GM18858 (cell line): ENCODE data around the gene CDC42SE2.

Experiments
- ATAC-seq: cut with Tn5 transposase; IDR thresholded peaks from one replicate; pipeline ENCODE4 v1.9.1; 2021; ENCODE audit not compliant: unreplicated experiment

Gene CDC42SE2, protein sequence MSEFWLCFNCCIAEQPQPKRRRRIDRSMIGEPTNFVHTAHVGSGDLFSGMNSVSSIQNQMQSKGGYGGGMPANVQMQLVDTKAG

DNA sequence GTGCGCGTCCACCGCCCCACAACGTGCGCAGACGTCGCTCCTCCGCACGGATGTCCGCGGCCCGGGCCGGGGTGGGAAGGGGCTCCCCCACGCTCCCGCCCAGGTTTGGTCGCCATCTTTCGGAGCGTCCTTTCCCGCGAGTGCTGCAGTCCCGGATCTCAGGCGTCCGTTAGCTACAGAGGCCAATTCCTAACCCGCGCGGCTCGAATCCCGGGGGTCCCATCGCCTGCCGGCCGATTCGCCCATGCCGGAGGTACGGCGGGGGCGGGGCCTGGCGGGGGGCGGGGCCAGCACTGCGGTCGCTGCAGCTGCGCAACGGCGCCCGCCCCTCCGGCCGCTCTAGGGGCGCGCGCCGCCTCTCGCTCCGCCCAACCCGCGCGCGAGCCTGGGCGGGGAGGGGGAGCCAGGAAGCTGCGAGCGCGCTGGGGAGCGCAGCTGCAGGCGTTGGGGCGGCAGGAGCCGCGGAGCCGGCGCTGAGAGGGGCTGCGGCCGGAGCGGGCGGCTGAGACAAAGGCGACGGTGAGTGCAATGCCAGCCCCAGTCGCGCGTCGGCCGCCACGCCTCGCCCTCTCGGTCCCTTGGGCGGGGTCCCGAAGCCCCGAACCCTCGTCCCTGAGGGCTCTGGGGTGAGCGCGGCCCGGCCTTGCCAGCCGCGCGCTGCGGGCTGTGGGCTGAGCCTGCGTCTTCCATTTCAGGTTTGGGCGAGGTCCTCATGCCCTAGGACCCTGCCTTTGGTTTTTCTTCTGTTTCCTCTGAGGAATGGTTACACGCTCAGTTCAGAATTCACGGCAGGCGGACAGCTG, at the start of gene CDC42SE2:
TSS of gene CDC42SE2 (plus strand) at position 406 of the 803 bp plus-strand sequence. CDS start 95,441 bp downstream, outside the sequence.
- ATAC-seq, result peak; percentile 72

- ATAC-seq, result no peak
These were observed 49.1 kb upstream of the CDC42SE2 start for GRCh38 chr5:131214609-131215227.

GRCh38 chr5:131217791-131218190, 46.1 kb upstream of the CDC42SE2 start:
- no peak for ATAC-seq

- ATAC-seq, result no peak
These were observed 45.5 kb upstream of the CDC42SE2 start for GRCh38 chr5:131218392-131218791.

DNA sequence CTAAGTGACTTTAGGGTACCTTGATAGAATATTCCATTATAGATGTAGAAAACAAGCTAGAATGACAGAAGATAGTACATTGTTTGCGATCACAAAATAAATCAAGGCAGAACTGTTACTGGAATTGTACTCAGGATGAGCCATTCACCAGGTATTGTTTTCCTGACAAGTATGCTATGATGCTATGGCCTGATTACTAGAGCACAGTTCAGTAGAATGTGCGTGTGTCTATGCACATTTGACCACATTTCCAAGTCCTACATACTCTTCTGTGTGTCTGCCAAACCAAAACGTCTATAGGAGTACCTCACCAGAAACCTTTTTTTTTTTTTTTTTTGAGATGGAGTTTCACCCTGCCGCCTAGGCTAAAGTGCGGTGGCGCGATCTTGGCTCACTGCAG, 43.3 kb upstream of the CDC42SE2 start:
- no peak for ATAC-seq

DNA sequence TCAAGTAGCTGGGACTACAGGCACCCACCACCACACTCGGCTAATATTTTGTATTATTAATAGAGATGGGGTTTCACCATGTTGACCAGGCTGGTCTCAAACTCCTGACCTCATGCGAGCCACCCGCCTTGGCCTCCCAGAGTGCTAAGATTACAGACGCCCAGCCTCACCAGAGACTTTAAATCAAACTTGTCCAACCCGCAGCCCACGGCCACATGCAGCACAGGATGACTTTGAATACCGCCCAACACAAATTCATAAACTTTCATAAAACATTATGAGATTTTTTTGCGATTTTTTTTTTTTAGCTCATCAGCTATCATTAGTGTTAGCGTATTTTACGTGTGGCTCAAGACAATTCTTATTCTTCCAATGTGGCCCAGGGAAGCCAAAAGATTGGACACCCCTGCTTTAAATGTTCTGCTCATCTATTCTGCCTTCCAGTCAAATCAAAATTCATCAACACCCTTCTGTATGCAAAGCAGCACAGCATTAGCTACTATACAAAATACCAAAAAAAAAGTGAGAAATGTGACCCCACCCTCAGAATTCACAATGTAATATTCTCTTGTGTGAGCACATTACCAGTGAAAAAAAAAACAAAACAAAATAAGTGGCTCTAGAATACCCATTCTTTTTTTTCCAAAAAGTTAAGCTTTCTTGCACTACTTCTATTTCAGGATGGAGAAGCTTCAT, 42.7 kb upstream of the CDC42SE2 start:
- ATAC-seq, result no peak

DNA sequence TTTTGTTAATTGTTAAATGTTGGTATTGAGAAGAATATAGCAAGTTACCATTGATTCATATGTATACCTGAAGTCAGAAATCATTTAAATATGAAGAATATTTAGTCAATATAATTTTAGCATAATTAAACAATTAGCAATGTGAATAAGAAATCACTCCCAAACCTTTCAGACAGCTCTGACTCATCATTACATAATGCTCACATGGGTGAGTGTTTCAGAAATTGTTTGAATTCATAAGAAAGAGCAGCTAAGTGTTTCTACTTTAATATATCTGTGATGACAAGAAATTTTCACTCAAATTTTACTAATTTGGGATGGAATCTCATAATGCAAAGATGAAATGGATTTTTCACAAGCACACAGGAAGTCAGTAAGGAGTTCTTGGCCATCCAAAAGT, 42.0 kb upstream of the CDC42SE2 start:
- ATAC-seq, result no peak

- no peak for ATAC-seq
These were observed 41.1 kb upstream of the CDC42SE2 start for GRCh38 chr5:131222731-131223130.

DNA sequence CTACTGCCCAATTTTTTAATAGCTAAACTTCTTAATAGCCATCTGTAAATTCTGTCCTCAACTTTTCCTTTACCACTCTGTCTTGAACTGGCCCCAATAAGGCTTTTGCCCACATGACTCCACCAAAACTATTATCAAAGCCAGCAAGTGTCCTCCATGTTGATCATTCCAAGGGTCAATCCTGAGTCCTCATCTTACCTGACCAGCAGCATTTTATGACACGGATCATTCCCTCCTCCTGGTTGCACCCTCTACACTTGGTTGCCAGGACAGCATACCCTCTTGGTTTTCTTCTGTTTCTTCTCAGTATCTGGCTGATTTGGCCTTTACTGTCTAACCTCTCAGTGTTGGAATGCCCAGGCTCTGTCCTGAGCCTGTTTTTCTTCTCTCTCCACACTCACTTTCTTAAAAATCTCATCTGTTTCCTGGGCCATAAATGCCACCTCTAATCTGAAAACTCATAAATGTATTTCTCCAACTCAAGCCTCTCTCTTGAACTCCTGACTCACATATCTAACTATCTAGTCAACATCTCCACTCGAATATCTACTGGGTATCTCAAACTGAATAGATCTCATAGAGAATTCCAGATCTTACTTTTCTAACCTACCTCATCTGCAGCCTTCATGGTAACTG, 40.0 kb upstream of the CDC42SE2 start:
- no peak for ATAC-seq

DNA sequence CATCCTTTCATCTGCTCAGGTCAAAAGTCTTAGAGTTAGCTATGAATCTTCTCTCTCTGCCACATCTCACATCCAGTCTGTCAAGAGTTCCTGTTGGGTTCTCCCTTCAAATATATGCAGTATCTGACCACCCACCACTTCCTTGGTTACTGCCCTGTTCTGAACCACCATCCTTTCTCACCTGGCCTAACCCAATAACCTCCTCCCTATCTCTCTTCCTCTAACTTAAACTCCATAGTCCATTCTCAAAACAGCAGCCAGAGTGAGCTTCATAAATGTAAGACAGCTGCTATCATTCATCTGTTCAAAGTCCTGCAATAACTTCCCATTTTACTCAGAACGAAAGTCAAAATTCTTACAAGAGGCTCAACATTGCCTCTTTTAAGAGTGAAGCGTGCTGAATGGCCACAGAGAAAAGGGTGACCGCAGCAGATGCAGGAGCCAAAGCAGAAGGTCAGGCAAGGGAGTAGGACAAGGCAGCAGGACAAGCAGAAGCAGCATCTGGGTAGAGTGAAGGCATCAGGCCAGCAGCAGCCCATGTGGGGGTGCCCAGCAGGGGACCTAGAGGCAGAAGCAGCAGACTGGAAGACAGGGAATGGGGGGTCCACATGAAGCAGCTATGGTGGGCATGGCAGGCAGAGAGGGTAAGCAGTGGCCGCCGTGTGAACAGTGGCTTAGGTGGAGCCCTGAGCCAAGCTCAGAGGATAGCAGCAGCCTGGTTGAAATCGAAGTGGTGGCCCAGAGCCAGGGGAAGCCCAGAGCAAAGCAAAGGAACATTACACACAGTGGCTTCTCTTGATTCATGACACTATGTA, 39.3 kb upstream of the CDC42SE2 start:
- ATAC-seq, result peak; percentile 88

GRCh38 chr5:131225282-131225974, 38.4 kb upstream of the CDC42SE2 start:
- ATAC-seq, result no peak

GRCh38 chr5:131226899-131227298, 37.0 kb upstream of the CDC42SE2 start:
- ATAC-seq, result no peak

GRCh38 chr5:131228646-131229045, 35.2 kb upstream of the CDC42SE2 start:
- no peak for ATAC-seq

GRCh38 chr5:131229623-131230022, 34.2 kb upstream of the CDC42SE2 start:
- ATAC-seq, result no peak

- peak; percentile 64 for ATAC-seq
These were observed 33.4 kb upstream of the CDC42SE2 start for GRCh38 chr5:131230406-131230805.

GRCh38 chr5:131239686-131240085, 24.2 kb upstream of the CDC42SE2 start:
- ATAC-seq, result no peak

GRCh38 chr5:131242728-131243255, 21.1 kb upstream of the CDC42SE2 start:
- no peak for ATAC-seq

DNA sequence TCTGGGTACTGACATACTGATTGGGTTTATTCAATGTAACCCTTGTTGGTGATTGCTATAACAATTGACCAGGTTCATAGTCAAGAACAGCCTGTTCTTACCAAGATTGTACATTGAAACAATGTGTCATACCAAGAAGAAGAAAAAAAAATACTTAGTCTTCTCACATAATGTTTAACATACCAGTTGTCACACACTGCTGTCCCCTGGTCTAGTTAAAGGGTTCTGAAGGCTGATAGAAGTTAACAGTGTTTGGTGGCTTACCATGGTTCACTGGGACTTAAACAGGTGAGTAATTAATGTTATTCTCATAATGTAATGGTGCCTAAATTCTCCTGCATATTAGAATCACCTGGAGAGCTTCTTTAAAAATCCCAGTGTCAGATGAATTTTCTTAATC, 18.5 kb upstream of the CDC42SE2 start:
- no peak for ATAC-seq

DNA sequence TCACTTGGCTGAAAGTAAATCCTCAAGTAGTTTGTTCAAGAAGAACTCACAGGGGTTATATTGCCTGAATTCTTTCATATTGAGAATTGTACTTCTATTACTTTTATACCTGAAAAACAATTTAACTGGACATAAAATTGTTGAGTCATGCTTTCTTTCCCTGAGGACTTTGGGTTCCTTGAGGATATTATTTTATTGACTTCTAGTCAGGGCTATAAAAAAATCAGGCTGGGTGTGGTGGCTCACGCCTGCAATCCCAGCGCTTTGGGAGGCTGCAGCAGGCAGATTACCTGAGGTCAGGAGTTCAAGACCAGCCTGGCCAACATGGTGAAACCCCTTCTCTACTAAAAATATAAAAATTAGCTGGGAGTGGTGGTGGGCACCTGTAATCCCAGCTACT, 17.9 kb upstream of the CDC42SE2 start:
- ATAC-seq, result no peak

GRCh38 chr5:131246504-131246903, 17.3 kb upstream of the CDC42SE2 start:
- no peak for ATAC-seq
